Peyer's patch (tissue), 4 donors: Measurements from ENCODE around the gene DNER.

Experiments used
- POLR2A ChIP-seq, 2 donors: fragments of 450-650 bp; IDR thresholded peaks; one replicate each; pipeline ENCODE4 v1.5.1; 2017; ENCODE audit warnings: antibody characterized with exemption in 2 of 2, mild to moderate bottlenecking in 2 of 2, moderate library complexity in 2 of 2
- TF ChIP-seq, protein P1 (sequence below), 6 experiments: fragments of 450-650 bp in 4 of 6; fragments of 200-600 bp in 2 of 6; sonication (generic) in 1 of 6; IDR thresholded peaks; one replicate each; pipeline ENCODE4 v1.5.1; 2017 to 2019; ENCODE audit warnings: antibody characterized with exemption in 6 of 6, mild to moderate bottlenecking in 3 of 6, moderate library complexity in 1 of 6

DNA sequence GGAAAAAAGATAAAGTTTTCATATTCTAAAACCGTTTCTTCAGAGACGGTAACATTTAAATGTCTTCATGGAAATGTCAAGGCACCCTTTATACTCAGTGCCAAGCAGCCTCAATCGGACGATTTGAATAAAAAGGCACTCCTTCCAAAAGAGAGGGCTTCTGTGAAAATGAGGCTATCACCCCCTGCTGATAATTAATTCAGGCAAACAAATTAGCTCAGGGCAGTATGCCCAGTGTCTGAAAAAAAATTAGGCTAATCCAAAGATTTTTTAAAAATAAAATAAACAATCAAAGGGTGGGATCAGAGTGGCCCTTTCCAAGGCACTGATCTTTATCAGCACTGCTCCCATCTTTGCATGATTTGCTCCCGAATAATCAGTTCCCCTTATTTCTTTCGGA lies 292.3 kb downstream of the DNER start:
- TF ChIP-seq, protein P1, sequence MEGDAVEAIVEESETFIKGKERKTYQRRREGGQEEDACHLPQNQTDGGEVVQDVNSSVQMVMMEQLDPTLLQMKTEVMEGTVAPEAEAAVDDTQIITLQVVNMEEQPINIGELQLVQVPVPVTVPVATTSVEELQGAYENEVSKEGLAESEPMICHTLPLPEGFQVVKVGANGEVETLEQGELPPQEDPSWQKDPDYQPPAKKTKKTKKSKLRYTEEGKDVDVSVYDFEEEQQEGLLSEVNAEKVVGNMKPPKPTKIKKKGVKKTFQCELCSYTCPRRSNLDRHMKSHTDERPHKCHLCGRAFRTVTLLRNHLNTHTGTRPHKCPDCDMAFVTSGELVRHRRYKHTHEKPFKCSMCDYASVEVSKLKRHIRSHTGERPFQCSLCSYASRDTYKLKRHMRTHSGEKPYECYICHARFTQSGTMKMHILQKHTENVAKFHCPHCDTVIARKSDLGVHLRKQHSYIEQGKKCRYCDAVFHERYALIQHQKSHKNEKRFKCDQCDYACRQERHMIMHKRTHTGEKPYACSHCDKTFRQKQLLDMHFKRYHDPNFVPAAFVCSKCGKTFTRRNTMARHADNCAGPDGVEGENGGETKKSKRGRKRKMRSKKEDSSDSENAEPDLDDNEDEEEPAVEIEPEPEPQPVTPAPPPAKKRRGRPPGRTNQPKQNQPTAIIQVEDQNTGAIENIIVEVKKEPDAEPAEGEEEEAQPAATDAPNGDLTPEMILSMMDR (IDR thresholded peaks at IDR 0.05): no peak
- no peak for TF ChIP-seq POLR2A (IDR thresholded peaks at IDR 0.05)
